K562 (cell line): Measurements from ENCODE around the gene ATXN1. TPM values are rescaled to one million over a fixed set of nuclear protein-coding genes. Genes with fewer than 3 reads are reported as not detected.

Experiments used
- ATAC-seq: fragments of 200-7000 bp; cut with Tn5 transposase; 3 replicates; pipeline ENCODE4 v1.9.1; 2020; ENCODE audit warnings: moderate library complexity
- BruUV-seq: library from RNA; stranded (reverse); fragments of 400-500 nt; replicated peaks from 2 replicates; lab custom pipeline; 2021; lab: Mats Ljungman, UMichigan
- CTCF ChIA-PET: fragments of 300-600 bp; formaldehyde crosslinking; extraction: SDS; loops from one replicate; lab custom pipeline; 2021; ENCODE audit warnings: low intra/inter-chr PET ratio; lab: Yijun Ruan, JAX
- POLR2A ChIA-PET: fragments of 300-600, 350-650 bp; sonication (Branson Sonifier 250); formaldehyde crosslinking; extraction: SDS; loops from one replicate; lab custom pipeline; 2021; ENCODE audit warnings: antibody characterized with exemption, inconsistent platforms; lab: Yijun Ruan, JAX
- DNase-seq, 4 experiments: peaks; one replicate each; pipeline versions ENCODE4 v3.0.0 to v3.0.0-alpha.2; 2011 to 2018; ENCODE audit warnings: low spot score in 3 of 4, mixed read lengths in 3 of 4; ENCODE audit errors: extremely low read depth in 1 of 4
- FAIRE-seq: peaks from 2 replicates; lab custom pipeline; 2011; peaks lifted over from hg19 to GRCh38; lab: Jason Lieb, UNC
- H2AFZ ChIP-seq: 2 replicates; pipeline ENCODE4 v1.6.0; 2011; ENCODE audit warnings: low read depth, low read length, control low read depth, inconsistent platforms
- H3K27ac ChIP-seq: fragments of 200-600 bp; 3 replicates; pipeline ENCODE4 v1.8.0; 2011; ENCODE audit warnings: low read depth, mild to moderate bottlenecking, control low read depth, inconsistent platforms, low read length, moderate library complexity, mixed read lengths; ENCODE audit errors: extremely low read depth
- H3K27me3 ChIP-seq, 2 experiments: fragments of 300-600 bp in 1 of 2; 2 replicates in 1 of 2; 3 replicates in 1 of 2; pipeline versions ENCODE4 v1.6.0 to v1.8.0; 2011; ENCODE audit warnings: inconsistent platforms in 2 of 2, low read length in 2 of 2, mild to moderate bottlenecking in 1 of 2, mixed read lengths in 1 of 2, moderate library complexity in 1 of 2; ENCODE audit not compliant: control insufficient read depth in 2 of 2, insufficient read depth in 2 of 2
- H3K36me3 ChIP-seq: fragments of 300-600 bp; 3 replicates; pipeline ENCODE4 v1.8.0; 2011; ENCODE audit warnings: mild to moderate bottlenecking, low read length, inconsistent platforms; ENCODE audit not compliant: control insufficient read depth, insufficient read depth
- H3K4me1 ChIP-seq, 2 experiments: fragments of 200-600 bp in 1 of 2; replicated peaks in 1 of 2; 2 replicates in 1 of 2; 3 replicates in 1 of 2; pipeline versions ENCODE4 v1.5.1 to v1.8.0; 2011; ENCODE audit warnings: inconsistent platforms in 2 of 2, low read length in 2 of 2, mild to moderate bottlenecking in 1 of 2, mixed read lengths in 1 of 2, moderate library complexity in 1 of 2; ENCODE audit not compliant: control insufficient read depth in 2 of 2, insufficient read depth in 2 of 2
- H3K4me2 ChIP-seq: 2 replicates; pipeline ENCODE4 v1.6.1; 2011; ENCODE audit warnings: low read length, control low read depth, inconsistent platforms, mixed read lengths; ENCODE audit not compliant: insufficient read depth
- H3K4me3 ChIP-seq: fragments of 200-600 bp; sonication (generic), shearing (Covaris generic); 2 replicates; pipeline ENCODE4 v1.5.1; 2016; ENCODE audit warnings: control low read depth, inconsistent platforms
- H3K79me2 ChIP-seq: fragments of 200-600 bp; 3 replicates; pipeline ENCODE4 v1.8.0; 2011; ENCODE audit warnings: low read length, inconsistent platforms; ENCODE audit not compliant: control insufficient read depth, insufficient read depth
- H3K9ac ChIP-seq, 2 experiments: 2 replicates each; pipeline versions ENCODE4 v1.6.0 to v1.6.1; 2011; ENCODE audit warnings: low read depth in 2 of 2, low read length in 2 of 2, control low read depth in 1 of 2, inconsistent platforms in 1 of 2, mild to moderate bottlenecking in 1 of 2, mixed read lengths in 1 of 2; ENCODE audit not compliant: insufficient read depth in 1 of 2
- H3K9me1 ChIP-seq: one replicate; pipeline ENCODE4 v1.6.0; 2011; ENCODE audit warnings: inconsistent platforms, mild to moderate bottlenecking, low read length, moderate library complexity; ENCODE audit not compliant: control insufficient read depth, insufficient read depth
- H3K9me3 ChIP-seq: replicated peaks from 2 replicates; pipeline ENCODE4 v1.5.1; 2011; ENCODE audit warnings: low read depth, low read length, inconsistent platforms; ENCODE audit not compliant: control insufficient read depth, insufficient read depth
- H4K20me1 ChIP-seq: replicated peaks from 2 replicates; pipeline ENCODE4 v1.6.1; 2011; ENCODE audit warnings: low read length, inconsistent platforms, mixed read lengths; ENCODE audit not compliant: control insufficient read depth, insufficient read depth
- ELF1 ChIP-seq: fragments of 200-800 bp; sonication (Bioruptor generic); IDR thresholded peaks from 2 replicates; pipeline ENCODE4 v1.6.1; 2016; ENCODE audit warnings: missing genetic modification characterization, missing compliant biosample characterization
- ESRRB ChIP-seq: fragments of 250-450 bp; sonication (Bioruptor Pico); IDR thresholded peaks from 2 replicates; pipeline ENCODE4 v1.5.0; 2020; ENCODE audit warnings: mild to moderate bottlenecking, moderate library complexity, borderline replicate concordance
- FOXJ2 ChIP-seq: fragments of 200-800 bp; sonication (Bioruptor generic); IDR thresholded peaks from 2 replicates; pipeline ENCODE4 v1.6.1; 2016; ENCODE audit warnings: missing genetic modification characterization, missing compliant biosample characterization
- KAT7 ChIP-seq: sonication (generic); formaldehyde crosslinking; IDR thresholded peaks from 2 replicates; pipeline ENCODE4 v1.8.0; 2022; ENCODE audit warnings: missing genetic modification reagents, mild to moderate bottlenecking, borderline replicate concordance
- PRPF4 ChIP-seq: fragments of 200-400 bp; formaldehyde crosslinking; IDR thresholded peaks from one replicate; pipeline ENCODE4 v1.6.1; 2017; ENCODE audit warnings: low read length, low read depth, mild to moderate bottlenecking; ENCODE audit not compliant: insufficient read depth, poor library complexity, severe bottlenecking
- RB1 ChIP-seq: fragments of 450-650 bp; IDR thresholded peaks from 2 replicates; pipeline ENCODE4 v1.6.1; 2017; ENCODE audit warnings: low read depth, mild to moderate bottlenecking
- SUPT5H ChIP-seq: fragments of 450-650 bp; IDR thresholded peaks from 2 replicates; pipeline ENCODE4 v1.6.1; 2016
- ZBTB34 ChIP-seq: fragments of 250-450 bp; sonication (Bioruptor Pico); IDR thresholded peaks from 2 replicates; pipeline ENCODE4 v1.8.0; 2021; ENCODE audit warnings: mild to moderate bottlenecking, moderate library complexity
- ZNF232 ChIP-seq: sonication (generic); formaldehyde crosslinking; IDR thresholded peaks from 2 replicates; pipeline ENCODE4 v1.8.0; 2022; ENCODE audit warnings: mild to moderate bottlenecking, missing genetic modification reagents
- ZNF395 ChIP-seq: fragments of 200-800 bp; sonication (Bioruptor generic); IDR thresholded peaks from 2 replicates; pipeline ENCODE4 v1.6.1; 2017; ENCODE audit warnings: missing genetic modification characterization, missing compliant biosample characterization
- WGBS: fragments of 100-300 bp; shearing (Covaris generic); methylation state at CpG from one replicate; pipeline ENCODE4 v1.1.6; 2016; ENCODE audit warnings: low coverage, mixed read lengths; ENCODE audit not compliant: insufficient coverage; ENCODE audit errors: missing lambda C conversion rate; 5-methylcytosine and 5-hydroxymethylcytosine counted together
- in situ Hi-C: fragments of 300-500 bp; cut with MboI; formaldehyde crosslinking; loops from 4 replicates; pipeline ENCODE4 v1.15.0; 2018; ENCODE audit warnings: inconsistent platforms, mixed read lengths
- intact Hi-C: fragments of 100-400 bp; cut with micrococcal nuclease; formaldehyde crosslinking; loops from 2 replicates; pipeline ENCODE4 v1.14.2; 2022
- polyA plus RNA-seq, 8 experiments: library from polyadenylated mRNA; depleted of rRNA in 4 of 8; stranded (reverse) in 5 of 8; unstranded in 3 of 8; fragments of >200 nt; fragmentation: Nextera tagmentation in 2 of 8; fragmentation: Illumina TruSeq in 1 of 8; extraction: Ambion mirVana in 2 of 8; extraction: Trizol in 1 of 8; gene quantifications; 2 replicates each; pipeline versions ENCODE4 v1.2.1 to v1.2.3, GENCODE V29; 2011 to 2014; ENCODE audit warnings: inconsistent platforms in 1 of 8, missing spikeins in 1 of 8
- total RNA-seq, 7 experiments: library from RNA; depleted of rRNA in 6 of 7; stranded (reverse); fragments of >200 nt in 6 of 7; fragmentation: Illumina TruSeq in 2 of 7; extraction: Trizol in 2 of 7; gene quantifications; 2 replicates each; pipeline versions ENCODE4 v1.2.1 to v1.2.3, GENCODE V29; 2011 to 2021; ENCODE audit warnings: low replicate concordance in 1 of 7

ATXN1 gene
- total and polyA plus RNA-seq, 9 of the 15 experiments (the other 6 are each of a cell fraction or from before 2014, with no cell fraction given) = under 0.01 to 1.2 (median 0.58) TPM

- CTCF ChIA-PET = no interaction called here
Measured at GRCh38 chr6:16688984-16689636, 72.2 kb downstream of the ATXN1 start.

More at GRCh38 chr6:16688984-16689636, 72.2 kb downstream of the ATXN1 start:
- Histone ChIP-seq H3K9ac (no peak overlapping the region), H3K4me1 (no peaks in the 10 kb centered on the region), H3K9me1 (no peaks in the 10 kb centered on the region), H3K27ac (no peak overlapping the region), H2AFZ (no peak overlapping the region), H3K4me3 (no peak overlapping the region), H3K9me3 (no peaks in the 10 kb centered on the region), H3K27me3 (no peaks in the 10 kb centered on the region), H3K79me2 (no peaks in the 10 kb centered on the region), H4K20me1 (no peaks in the 10 kb centered on the region), H3K4me2 (no peak overlapping the region), H3K36me3 (no peaks in the 10 kb centered on the region)
- no peak for FAIRE-seq
- in situ Hi-C loops (no loop called here), intact Hi-C loops (no loop called here)
- POLR2A ChIA-PET = interaction anchor here (0.6 kb wide), 1 partner anchor 872 kb away, joined by 3 read pairs; no protein-coding TSS in a partner anchor
- TF ChIP-seq ZNF395 (CRISPR knock-in tag) (no peak), KAT7 (CRISPR knock-in tag) (no peak), ESRRB (CRISPR knock-in tag) (no peak), ZBTB34 (CRISPR knock-in tag) (no peak), ZNF232 (CRISPR knock-in tag) (no peak), RB1 (no peak), SUPT5H (no peak), FOXJ2 (tag) (no peak), ELF1 (no peak), PRPF4 (no peak)
- WGBS = 3% methylated on average over 4 of the region's 4 CpGs
- no peak for DNase-seq
- ATAC-seq = no peak
- BruUV-seq = no TSS peak
